HG03521 (cell line): ENCODE results near the gene ABCG1.

Experiments used
- ATAC-seq: cut with Tn5 transposase; IDR thresholded peaks from one replicate; pipeline ENCODE4 v1.9.1; 2021; ENCODE audit warnings: mild to moderate bottlenecking, moderate library complexity; ENCODE audit not compliant: unreplicated experiment

Gene ABCG1

DNA sequence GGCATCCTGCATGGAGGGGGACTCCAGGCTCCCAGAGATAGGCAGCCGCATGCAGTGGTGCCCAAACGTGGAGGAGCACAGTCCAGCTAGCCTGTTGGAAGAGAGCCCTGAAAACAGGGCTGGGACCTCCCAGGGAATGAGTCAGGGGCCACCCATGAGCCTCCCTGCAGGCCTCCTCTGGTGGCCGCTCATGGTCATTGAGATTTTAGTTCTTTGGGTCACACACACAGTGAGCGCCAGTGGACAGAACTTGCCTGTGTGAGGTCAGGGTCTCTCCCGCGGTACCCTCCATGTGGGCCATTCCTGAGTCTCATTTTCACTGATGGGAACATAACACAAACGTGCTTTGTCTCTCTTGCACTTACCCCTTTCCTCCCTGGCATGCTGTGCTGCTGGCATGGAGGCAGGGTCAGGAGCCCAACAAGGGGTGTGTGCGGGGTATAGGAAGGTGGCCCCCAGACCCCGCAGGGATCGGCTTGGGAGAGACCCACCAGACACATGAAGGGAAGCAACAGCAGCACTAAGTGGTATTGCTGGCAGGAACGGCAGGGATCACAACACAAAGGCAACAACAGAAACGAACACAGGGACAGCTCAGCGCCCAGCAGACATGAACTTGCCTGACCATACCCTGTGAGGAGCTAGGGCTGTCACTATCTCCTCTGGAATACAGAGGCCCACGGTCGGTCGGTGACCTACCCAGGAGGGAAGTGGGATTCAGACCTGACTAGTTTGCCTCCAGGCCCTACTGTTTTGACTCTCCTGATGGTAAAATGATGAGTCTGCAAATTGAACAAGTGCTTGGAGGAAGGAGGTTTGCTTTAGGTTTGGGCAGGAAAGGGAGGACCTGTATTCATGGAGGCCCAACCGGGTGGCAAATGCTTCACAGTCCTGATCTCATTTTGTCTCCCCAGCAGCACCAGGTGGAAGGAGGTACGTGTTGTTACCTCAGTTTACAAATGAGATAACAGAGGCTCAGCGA is 31.8 kb downstream of the ABCG1 start:
- ATAC-seq, result no peak

DNA sequence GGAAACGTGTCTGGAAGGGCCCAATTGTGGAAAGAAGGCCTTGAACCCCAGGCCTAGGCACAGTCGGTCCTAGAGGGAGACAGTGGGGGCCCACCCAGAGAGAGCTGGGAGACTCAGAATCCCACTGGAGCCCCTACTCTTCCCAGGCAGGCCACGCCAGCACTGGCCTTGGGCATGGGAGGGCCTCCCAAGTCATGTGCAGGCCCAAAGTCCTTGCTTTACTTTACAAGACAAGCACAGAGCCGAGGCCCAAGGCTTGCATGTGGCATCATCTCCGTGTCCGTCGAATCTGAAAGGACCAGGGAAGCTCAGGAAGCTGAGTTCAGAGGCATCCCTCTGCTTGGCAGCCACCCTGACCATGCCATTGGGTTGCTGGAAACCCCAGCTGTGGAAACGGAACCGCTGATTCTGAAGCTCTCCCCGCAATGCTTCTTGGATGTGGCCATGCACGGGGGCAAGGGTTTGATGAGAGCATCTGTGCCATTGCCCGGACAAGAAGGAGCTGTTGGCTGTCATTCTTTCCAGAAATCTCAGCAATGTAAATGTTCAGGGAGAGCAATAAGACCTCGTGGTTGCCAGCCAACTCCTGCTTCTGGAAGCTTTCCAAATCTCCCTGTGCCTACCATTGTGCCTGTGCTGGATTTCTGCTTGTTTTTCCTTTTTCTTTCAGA is 32.8 kb downstream of the ABCG1 start:
- no peak for ATAC-seq

GRCh38 chr21:42252325-42252654 is 33.4 kb downstream of the ABCG1 start:
- ATAC-seq, result no peak

GRCh38 chr21:42252778-42253340 is 33.9 kb downstream of the ABCG1 start:
- ATAC-seq, result no peak

DNA sequence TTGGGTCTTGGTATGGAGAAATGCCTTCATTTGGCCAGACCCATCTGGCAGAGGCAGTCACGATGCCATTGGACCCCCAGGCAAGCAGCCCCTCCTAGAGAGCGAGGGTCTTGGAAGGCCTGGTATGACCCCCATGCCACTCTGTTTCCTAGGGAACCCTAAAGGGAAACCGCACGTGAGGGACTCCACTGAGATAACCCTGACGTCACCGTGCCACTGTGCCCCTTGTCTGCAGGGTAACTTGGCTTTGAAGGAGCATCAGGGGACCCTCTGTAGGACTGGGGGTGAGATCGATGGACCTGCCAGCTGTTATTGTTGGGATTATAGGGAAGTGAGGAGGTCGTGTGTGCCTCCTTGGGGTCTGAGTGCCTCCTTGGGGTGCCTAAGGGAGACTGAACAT is 34.5 kb downstream of the ABCG1 start:
- no peak for ATAC-seq

- ATAC-seq, result no peak
Observed at GRCh38 chr21:42254083-42254482, 35.1 kb downstream of the ABCG1 start.

DNA sequence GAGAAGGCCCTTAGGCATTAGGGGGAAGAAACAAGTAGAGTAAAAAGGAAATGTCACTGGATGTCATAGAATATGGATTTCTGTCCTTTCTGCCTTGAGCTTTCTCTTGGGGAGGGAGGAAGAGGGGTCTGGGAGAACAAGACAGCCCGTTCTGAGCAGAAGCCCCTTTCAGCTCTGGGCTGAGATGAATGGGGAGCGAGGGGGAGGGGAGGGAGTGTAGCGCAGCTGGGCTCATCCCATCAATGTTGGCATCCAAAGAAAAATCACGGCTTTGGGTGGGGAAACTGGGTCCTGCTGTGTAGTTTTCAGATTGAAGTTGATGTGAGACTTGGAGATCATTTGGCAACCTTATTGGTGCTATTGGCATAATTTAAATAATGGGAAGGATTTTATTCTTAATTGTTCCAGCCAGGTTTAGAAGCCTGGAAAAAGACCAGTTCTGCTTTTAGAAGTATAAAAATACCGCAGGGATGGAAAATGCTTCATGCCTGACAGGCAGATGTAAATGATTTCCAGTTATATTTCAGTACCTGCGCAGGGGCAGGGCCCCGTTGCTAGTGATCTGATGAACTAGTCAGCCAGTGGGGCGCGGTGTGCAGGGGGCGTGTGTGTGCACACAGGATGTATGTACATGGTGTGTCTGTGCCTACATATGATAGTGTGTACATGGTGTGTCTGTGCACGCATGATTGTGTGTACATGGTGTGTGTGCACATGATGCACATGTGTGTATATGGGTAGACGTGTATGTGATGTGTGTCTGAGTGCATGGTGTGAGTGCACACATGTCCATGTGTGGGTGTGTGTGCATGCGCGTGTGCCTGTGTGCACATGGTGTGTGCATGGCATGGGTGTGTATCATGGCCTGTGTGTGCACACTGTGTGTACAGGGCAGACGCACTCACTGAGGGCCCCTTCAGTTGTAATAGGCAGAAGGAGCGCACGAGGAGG is 36.0 kb downstream of the ABCG1 start:
- ATAC-seq, result no peak

GRCh38 chr21:42255825-42256224 is 36.9 kb downstream of the ABCG1 start:
- ATAC-seq, result no peak

- no peak for ATAC-seq
Observed at GRCh38 chr21:42256316-42256715, 37.4 kb downstream of the ABCG1 start.

DNA sequence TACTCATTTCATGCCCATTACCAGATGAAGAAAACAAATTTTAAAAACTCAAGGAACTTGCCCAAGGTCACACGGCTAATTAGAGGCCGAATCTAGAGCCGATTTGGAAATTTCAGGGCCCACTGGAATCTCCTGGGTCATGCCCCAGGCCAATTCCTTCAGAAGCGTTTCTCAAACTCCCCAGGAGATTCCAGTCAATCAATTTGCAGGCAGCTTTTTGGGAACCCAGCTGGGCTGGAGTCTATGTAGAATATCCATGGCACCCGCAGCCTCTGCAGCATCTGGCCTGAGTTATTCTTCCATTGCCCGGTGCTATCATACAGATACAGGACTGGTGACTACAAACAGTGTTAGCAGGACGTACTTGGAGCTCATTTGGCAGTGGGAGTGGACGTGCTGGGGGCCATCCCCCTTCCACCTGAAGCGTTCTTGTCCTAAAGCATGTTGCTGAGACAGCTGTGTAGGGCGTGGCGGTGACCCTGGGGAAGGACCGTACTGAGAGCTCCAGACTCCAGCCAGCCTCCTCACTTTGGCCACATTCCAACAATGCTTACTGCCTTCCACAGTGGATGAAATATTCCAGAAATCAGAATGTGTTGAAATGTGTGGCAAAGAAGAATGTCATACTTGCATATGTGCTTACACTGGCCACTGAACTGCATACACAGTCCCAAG is 38.3 kb downstream of the ABCG1 start:
- no peak for ATAC-seq

DNA sequence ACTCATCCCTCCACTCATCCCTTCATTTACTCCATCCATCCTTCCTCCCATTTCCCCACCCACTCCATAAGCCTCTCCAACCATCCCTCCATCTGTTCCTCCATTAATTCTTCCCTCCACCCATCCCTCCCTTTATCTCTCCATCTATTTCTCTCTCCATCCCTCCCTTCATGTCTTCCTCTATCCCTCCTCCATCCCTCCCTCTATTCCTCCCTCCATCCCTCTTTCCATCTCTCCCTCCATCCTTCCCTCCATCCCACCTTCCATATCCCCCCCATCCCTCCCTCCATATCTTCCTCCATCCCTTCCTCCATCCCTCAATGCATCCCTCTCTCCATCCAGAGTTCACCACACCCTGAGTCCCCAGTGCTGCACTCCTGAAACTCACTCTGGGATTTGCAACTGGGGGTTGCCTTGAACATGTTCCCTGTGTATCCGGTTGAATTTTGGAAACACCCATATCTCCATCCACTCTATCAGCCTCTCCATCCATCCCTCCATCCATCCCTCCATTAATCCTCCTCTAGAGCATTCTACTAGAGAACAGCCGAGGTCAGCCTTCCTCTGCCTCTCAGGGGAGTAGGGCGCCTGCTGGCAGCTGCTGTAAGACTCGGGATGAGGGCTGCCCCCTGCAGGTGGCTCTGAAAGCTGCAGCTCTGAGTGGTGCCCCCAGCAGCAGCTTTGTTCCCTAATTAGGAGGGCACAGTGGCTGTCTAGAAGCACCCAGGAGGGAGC is 39.4 kb downstream of the ABCG1 start:
- ATAC-seq, result no peak

GRCh38 chr21:42258885-42259407 is 40.0 kb downstream of the ABCG1 start:
- ATAC-seq, result no peak

DNA sequence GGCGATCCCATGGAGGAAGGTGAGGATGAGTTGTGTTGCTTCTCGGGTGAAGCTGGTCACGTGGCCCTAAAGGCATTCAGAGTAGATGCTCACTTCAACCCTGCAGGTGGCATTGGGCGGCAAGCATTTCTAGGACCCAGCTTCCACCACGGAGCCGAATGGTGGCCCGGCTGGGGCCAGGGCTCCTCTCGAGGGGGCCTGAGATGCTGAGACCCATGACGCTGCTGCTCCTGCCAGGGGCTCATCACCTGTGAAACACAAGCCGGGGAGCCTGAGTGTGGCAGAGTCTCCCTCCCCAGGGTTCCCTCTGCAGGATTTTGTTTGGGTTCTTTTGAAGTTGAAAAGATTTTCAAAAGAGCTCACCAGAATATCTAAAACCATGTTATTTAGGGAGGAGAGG is 41.2 kb downstream of the ABCG1 start:
- ATAC-seq, result no peak

GRCh38 chr21:42261829-42262200 is 42.9 kb downstream of the ABCG1 start:
- ATAC-seq, result no peak

GRCh38 chr21:42262831-42263231 is 43.9 kb downstream of the ABCG1 start:
- ATAC-seq, result no peak

DNA sequence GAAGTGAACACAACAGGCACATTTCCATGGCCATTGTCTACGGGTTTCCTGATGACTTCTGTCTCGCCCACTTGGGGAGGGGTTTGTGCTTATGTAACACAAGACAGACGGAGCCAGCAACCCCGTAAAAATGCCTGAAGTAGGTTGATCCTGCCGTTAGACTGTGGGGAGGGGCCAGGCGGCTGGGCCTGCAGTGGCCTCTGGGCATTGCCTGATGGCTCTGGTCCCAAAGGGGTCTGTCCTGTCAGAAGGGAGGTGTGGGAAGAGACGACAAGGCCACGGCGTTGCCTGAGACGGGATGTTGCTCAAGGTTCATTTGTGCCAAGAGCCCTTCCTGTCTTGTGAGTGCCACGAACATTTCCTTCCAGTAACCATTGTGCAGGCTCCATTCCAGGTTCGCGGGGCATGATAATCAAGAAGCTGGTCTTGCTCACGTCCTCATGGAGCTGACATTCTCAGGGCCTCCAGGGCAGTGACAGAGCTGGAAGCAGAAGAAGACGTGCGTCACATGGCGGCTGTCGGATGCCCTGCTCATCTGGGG is 44.7 kb downstream of the ABCG1 start:
- no peak for ATAC-seq

- no peak for ATAC-seq
Observed at GRCh38 chr21:42264245-42265195, 45.6 kb downstream of the ABCG1 start.

GRCh38 chr21:42265231-42265812 is 46.4 kb downstream of the ABCG1 start:
- ATAC-seq, result no peak
